B cell (primary cell): ENCODE measurements around the gene CACNA1A. TPM values are rescaled to one million over a fixed set of nuclear protein-coding genes. Genes with fewer than 3 reads are reported as not detected.

Experiments
- ATAC-seq: fragments of 200-7000 bp; cut with Tn5 transposase; one replicate; pipeline ENCODE4 v1.10.0; 2021; ENCODE audit warnings: low read depth, mild to moderate bottlenecking, moderate number of reproducible peaks, moderate library complexity
- CTCF ChIA-PET: fragments of 350-600 bp; sonication (Branson Sonifier 250); formaldehyde crosslinking; loops from one replicate; lab custom pipeline; 2021; ENCODE audit warnings: antibody characterized with exemption, inconsistent platforms; lab: Charles Lee
- POLR2A ChIA-PET: fragments of 350-600 bp; sonication (Branson Sonifier 250); formaldehyde crosslinking; loops from one replicate; lab custom pipeline; 2021; ENCODE audit warnings: antibody characterized with exemption; lab: Charles Lee
- DNase-seq: peaks from one replicate; pipeline ENCODE4 v3.0.0; 2013
- H2AFZ ChIP-seq: 2 replicates; pipeline ENCODE4 v1.6.1; 2012; ENCODE audit warnings: mild to moderate bottlenecking, low read depth, low read length; ENCODE audit not compliant: insufficient read depth, poor library complexity, severe bottlenecking
- H3K27ac ChIP-seq, 2 donors: 1 replicate in 1 of 2; 2 replicates in 1 of 2; pipeline ENCODE4 v1.5.1; 2012 to 2013; ENCODE audit warnings: low read length in 2 of 2, mild to moderate bottlenecking in 2 of 2, moderate library complexity in 1 of 2
- H3K27me3 ChIP-seq, 4 experiments: fragments of 200-600 bp in 1 of 4; sonication (generic) in 1 of 4; replicated peaks in 1 of 4; 1 replicate in 2 of 4; 2 replicates in 2 of 4; pipeline versions ENCODE4 v1.6.1 to v1.7.0; 2013 to 2016; ENCODE audit warnings: low read length in 3 of 4, mild to moderate bottlenecking in 2 of 4, mixed read lengths in 1 of 4, moderate library complexity in 1 of 4; ENCODE audit not compliant: insufficient read depth in 4 of 4, control insufficient read depth in 3 of 4; ENCODE audit errors: control extremely low read depth in 1 of 4
- H3K36me3 ChIP-seq, 2 experiments: replicated peaks in 1 of 2; 1 replicate in 1 of 2; 2 replicates in 1 of 2; pipeline versions ENCODE4 v1.6.1 to v1.7.1; 2013; ENCODE audit warnings: low read length in 1 of 2; ENCODE audit not compliant: insufficient read depth in 2 of 2, control insufficient read depth in 1 of 2; ENCODE audit errors: control extremely low read depth in 1 of 2, extremely low read depth in 1 of 2
- H3K4me1 ChIP-seq, 2 donors: fragments of 200-600 bp in 1 of 2; sonication (generic) in 1 of 2; 1 replicate in 1 of 2; 2 replicates in 1 of 2; pipeline versions ENCODE4 v1.5.1 to v1.6.1; 2013 to 2017; ENCODE audit warnings: low read length in 2 of 2; ENCODE audit not compliant: control insufficient read depth in 2 of 2, insufficient read depth in 2 of 2
- H3K4me2 ChIP-seq: replicated peaks from 2 replicates; pipeline ENCODE3; 2012; ENCODE audit warnings: mild to moderate bottlenecking, low read depth, low read length; ENCODE audit not compliant: poor library complexity, severe bottlenecking
- H3K4me3 ChIP-seq, 5 experiments: fragments of 200-600 bp in 1 of 5; sonication (generic) in 1 of 5; 1 replicate in 3 of 5; 2 replicates in 2 of 5; pipeline versions ENCODE4 v1.5.1 to v1.7.0; 2011 to 2016; ENCODE audit warnings: low read length in 4 of 5, mild to moderate bottlenecking in 4 of 5, low read depth in 2 of 5, control low read depth in 1 of 5, moderate library complexity in 1 of 5; ENCODE audit not compliant: insufficient read depth in 1 of 5; ENCODE audit errors: control extremely low read depth in 1 of 5, extremely low read depth in 1 of 5
- H3K79me2 ChIP-seq: fragments of 200-600 bp; sonication (generic); one replicate; pipeline ENCODE4 v1.6.0; 2016; ENCODE audit warnings: low read length; ENCODE audit not compliant: control insufficient read depth, insufficient read depth
- H3K9ac ChIP-seq: fragments of 200-600 bp; sonication (generic); 2 replicates; pipeline ENCODE4 v1.6.1; 2017; ENCODE audit warnings: mild to moderate bottlenecking, low read length, moderate library complexity
- H3K9me3 ChIP-seq, 3 donors: one replicate each; pipeline versions ENCODE4 v1.6.1 to v1.7.1; 2013; ENCODE audit warnings: low read length in 2 of 3; ENCODE audit not compliant: control insufficient read depth in 2 of 3, insufficient read depth in 1 of 3; ENCODE audit errors: control extremely low read depth in 1 of 3
- H4K20me1 ChIP-seq: 2 replicates; pipeline ENCODE4 v1.6.0; 2012; ENCODE audit warnings: mild to moderate bottlenecking, low read length; ENCODE audit not compliant: insufficient read depth, control insufficient read depth, poor library complexity, severe bottlenecking
- H3K27ac Mint-ChIP-seq: one replicate; pipeline ENCODE4 v1.8.0; 2021; ENCODE audit warnings: mixed read lengths
- H3K27me3 Mint-ChIP-seq: one replicate; pipeline ENCODE4 v1.8.0; 2021; ENCODE audit warnings: mixed read lengths
- H3K4me1 Mint-ChIP-seq: one replicate; pipeline ENCODE4 v1.8.0; 2021; ENCODE audit warnings: mixed read lengths
- H3K4me3 Mint-ChIP-seq: one replicate; pipeline ENCODE4 v1.8.0; 2021; ENCODE audit warnings: mixed read lengths
- H3K9me3 Mint-ChIP-seq: one replicate; pipeline ENCODE4 v1.8.0; 2022; ENCODE audit warnings: mixed read lengths; ENCODE audit not compliant: insufficient read depth
- EZH2 ChIP-seq: IDR thresholded peaks from 2 replicates; pipeline ENCODE4 v1.6.1; 2012; ENCODE audit warnings: borderline replicate concordance, low read depth, mild to moderate bottlenecking, moderate library complexity, low read length; ENCODE audit not compliant: insufficient read depth, poor library complexity, severe bottlenecking
- WGBS: methylation state at CpG from one replicate; pipeline ENCODE4 v1.1.5; 2013; ENCODE audit warnings: missing lambda C conversion rate; ENCODE audit not compliant: insufficient coverage; 5-methylcytosine and 5-hydroxymethylcytosine counted together
- intact Hi-C: fragments of 100-400 bp; cut with micrococcal nuclease; formaldehyde crosslinking; loops from one replicate; pipeline ENCODE4 v1.10.0; 2022
- polyA plus RNA-seq: library from polyadenylated mRNA; depleted of rRNA; stranded (reverse); fragments of >200 nt; gene quantifications from 2 replicates; pipeline ENCODE4 v1.2.3, GENCODE V29; 2012
- total RNA-seq, 2 donors: library from RNA; stranded (reverse); fragments of 120-200 nt in 1 of 2; gene quantifications; 1 replicate in 1 of 2; 2 replicates in 1 of 2; pipeline versions ENCODE4 v1.2.3 to v1.2.4, GENCODE V29; 2013 to 2022
- TF ChIP-seq, protein P1 (sequence below): fragments of 200-600 bp; IDR thresholded peaks from one replicate; pipeline ENCODE4 v1.8.0; 2022; ENCODE audit warnings: antibody characterized with exemption, mild to moderate bottlenecking

The CACNA1A gene
- total and polyA plus RNA-seq, 2 donors (not counting 1 experiment from before 2014, with no cell fraction given), result 1.2 to 1.3 TPM

DNA sequence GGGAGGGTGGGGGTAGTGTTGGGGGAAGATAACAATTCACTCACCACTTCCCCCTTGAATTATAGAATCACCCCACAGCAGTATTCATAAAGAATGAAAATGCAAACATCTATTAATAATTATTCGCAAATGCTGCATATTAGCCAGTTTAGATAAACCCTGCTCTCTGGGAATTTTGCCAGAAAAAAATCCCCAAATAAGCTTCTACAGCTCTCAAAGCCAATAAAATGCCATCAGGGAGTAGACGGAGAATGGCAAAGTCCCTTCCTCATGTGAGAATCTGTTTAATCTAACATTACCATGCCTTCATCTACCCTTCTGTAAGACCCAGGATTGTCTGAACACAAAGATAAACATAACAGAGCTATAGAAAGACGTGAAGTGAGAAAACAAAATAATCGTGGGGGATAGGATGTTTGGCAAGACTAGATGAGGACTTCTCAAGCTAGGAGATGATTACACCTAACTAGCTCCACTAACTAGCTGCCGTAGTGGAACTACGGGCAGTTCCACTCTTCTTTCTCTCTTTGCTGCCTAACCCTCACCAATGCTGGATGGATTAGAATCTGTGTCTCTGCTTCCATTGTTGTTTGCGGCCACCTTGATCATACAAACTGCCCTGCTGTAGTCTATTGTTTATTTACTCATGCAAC lies 32.4 kb upstream of the CACNA1A start:
- intact Hi-C loops, result no loop called here
- ChIA-PET POLR2A (no interaction called here), CTCF (interaction anchor here (0.6 to 0.9 kb wide), 2 partner anchors 50 to 177 kb away, joined by 3 to 4 read pairs; no protein-coding TSS in a partner anchor)
- DNase-seq (no peak), ATAC-seq (no peak)
- Histone ChIP-seq H3K4me3 (no peak overlapping the region), H3K4me2 (no peak overlapping the region), H3K9me3 (peaks cover 0 to 10% (median 0%) of the 10 kb centered on the region in 3 donors), H3K9ac (no peak overlapping the region), H3K79me2 (no peaks in the 10 kb centered on the region), H3K27me3 (peaks cover 0 to 4% (median 2%) of the 10 kb centered on the region in 4 experiments), H3K27ac (no peak overlapping the region), H3K4me1 (no peaks in the 10 kb centered on the region), H2AFZ (no peak overlapping the region), H3K36me3 (no peaks in the 10 kb centered on the region), H4K20me1 (no peaks in the 10 kb centered on the region)
- H3K4me1 Mint-ChIP-seq, result peaks cover 5% of the 10 kb centered on the region
- H3K27me3 Mint-ChIP-seq, result peaks cover 33% of the 10 kb centered on the region
- H3K4me3 Mint-ChIP-seq, result no peak overlapping the region
- H3K9me3 Mint-ChIP-seq, result peaks cover 5% of the 10 kb centered on the region
- 87% methylated on average over 3 of the region's 7 CpGs for WGBS
- no peak for TF ChIP-seq EZH2
- TF ChIP-seq, protein P1, sequence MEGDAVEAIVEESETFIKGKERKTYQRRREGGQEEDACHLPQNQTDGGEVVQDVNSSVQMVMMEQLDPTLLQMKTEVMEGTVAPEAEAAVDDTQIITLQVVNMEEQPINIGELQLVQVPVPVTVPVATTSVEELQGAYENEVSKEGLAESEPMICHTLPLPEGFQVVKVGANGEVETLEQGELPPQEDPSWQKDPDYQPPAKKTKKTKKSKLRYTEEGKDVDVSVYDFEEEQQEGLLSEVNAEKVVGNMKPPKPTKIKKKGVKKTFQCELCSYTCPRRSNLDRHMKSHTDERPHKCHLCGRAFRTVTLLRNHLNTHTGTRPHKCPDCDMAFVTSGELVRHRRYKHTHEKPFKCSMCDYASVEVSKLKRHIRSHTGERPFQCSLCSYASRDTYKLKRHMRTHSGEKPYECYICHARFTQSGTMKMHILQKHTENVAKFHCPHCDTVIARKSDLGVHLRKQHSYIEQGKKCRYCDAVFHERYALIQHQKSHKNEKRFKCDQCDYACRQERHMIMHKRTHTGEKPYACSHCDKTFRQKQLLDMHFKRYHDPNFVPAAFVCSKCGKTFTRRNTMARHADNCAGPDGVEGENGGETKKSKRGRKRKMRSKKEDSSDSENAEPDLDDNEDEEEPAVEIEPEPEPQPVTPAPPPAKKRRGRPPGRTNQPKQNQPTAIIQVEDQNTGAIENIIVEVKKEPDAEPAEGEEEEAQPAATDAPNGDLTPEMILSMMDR, result no peak
- H3K27ac Mint-ChIP-seq, result no peak overlapping the region

GRCh38 chr19:13537454-13537853 lies 31.2 kb upstream of the CACNA1A start:
- no peak for TF ChIP-seq EZH2
- TF ChIP-seq, protein P1, result no peak
- H3K4me1 Mint-ChIP-seq, result peaks cover 5% of the 10 kb centered on the region
- CTCF ChIA-PET, result no interaction called here

More at GRCh38 chr19:13537454-13537853, 31.2 kb upstream of the CACNA1A start:
- Histone ChIP-seq H3K9ac (no peak overlapping the region), H3K79me2 (no peaks in the 10 kb centered on the region), H3K4me1 (no peaks in the 10 kb centered on the region), H3K4me2 (no peak overlapping the region), H3K27ac (no peak overlapping the region), H4K20me1 (no peaks in the 10 kb centered on the region), H3K27me3 (peaks cover 0 to 6% (median 2%) of the 10 kb centered on the region in 4 experiments), H2AFZ (no peak overlapping the region), H3K4me3 (no peak overlapping the region), H3K9me3 (peaks cover 0 to 10% (median 0%) of the 10 kb centered on the region in 3 donors), H3K36me3 (no peaks in the 10 kb centered on the region)
- DNase-seq, result no peak
- ATAC-seq, result no peak
- Mint-ChIP-seq H3K4me3 (no peak overlapping the region), H3K9me3 (peaks cover 3% of the 10 kb centered on the region), H3K27ac (no peak overlapping the region), H3K27me3 (peaks cover 27% of the 10 kb centered on the region)
- POLR2A ChIA-PET, result no interaction called here
- 63% methylated on average over 5 of the region's 6 CpGs for WGBS
- intact Hi-C loops, result no loop called here
